Epidermal melanocyte (primary cell): ENCODE results near the gene TMEM225B.
"Not testable (repeated sequence)": the region's sequence is repeated elsewhere in the genome, so short reads cannot be mapped to it uniquely, and the experiment has no call there.

Source experiments
- DNase-seq: peaks from one replicate; pipeline ENCODE4 v3.0.0; 2011; ENCODE audit warnings: low spot score; ENCODE audit not compliant: insufficient read length

Gene TMEM225B

GRCh38 chr7:99597762-99598501 is at the start of gene TMEM225B:
Gene TMEM225B (plus strand): TSS chr7:99598267. CDS start chr7:99604389, 6,122 bp downstream.
- no peak for DNase-seq

GRCh38 chr7:99549545-99549944 is 48.5 kb upstream of the TMEM225B start:
- DNase-seq: not testable (repeated sequence)

- DNase-seq: no peak
Observed at GRCh38 chr7:99551334-99551733, 46.7 kb upstream of the TMEM225B start.

DNA sequence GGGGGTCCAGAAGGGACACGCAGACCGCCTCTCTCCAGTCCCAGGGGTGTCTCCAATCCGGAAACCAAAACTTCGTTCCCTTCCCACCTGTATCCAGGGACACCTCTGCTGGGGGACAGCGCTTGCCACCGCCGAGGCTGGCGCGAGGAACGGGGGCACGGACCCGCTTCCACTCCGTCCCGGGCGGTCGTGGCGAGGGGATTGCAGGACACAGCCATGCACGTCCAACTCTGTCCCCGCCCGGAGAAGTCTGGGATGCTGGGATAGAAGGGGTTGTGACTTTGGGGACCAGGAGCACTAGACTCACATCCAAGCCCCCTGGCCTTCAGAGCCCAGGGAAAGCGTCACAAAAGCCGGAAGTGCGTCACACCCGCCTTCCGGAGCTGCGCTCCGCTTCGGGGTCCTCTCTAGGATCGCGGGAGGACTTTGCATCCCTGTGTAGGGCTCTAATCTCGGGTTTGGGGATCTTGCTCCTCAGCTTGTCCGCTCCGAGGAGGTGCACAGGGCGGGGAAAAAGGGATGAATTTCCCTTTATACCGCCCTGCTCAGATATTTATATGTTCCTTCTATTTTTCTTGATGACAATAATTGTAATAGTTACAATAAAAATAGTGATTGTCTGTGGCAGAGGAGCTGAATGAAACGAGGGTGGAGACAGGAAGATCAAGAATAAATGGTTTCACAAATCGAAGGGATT is 46.2 kb upstream of the TMEM225B start, which contains the start of gene FAM200A:
TSS of gene FAM200A (minus strand) at position 348 of the 697 bp plus-strand sequence. CDS start 3,707 bp downstream, outside the sequence.
- DNase-seq: peak; percentile 98

- DNase-seq: no peak
Observed at GRCh38 chr7:99553039-99553438, 45.0 kb upstream of the TMEM225B start.

GRCh38 chr7:99554939-99555338 is 43.1 kb upstream of the TMEM225B start:
- DNase-seq: no peak

GRCh38 chr7:99557196-99557607 is 40.9 kb upstream of the TMEM225B start:
- DNase-seq: no peak

DNA sequence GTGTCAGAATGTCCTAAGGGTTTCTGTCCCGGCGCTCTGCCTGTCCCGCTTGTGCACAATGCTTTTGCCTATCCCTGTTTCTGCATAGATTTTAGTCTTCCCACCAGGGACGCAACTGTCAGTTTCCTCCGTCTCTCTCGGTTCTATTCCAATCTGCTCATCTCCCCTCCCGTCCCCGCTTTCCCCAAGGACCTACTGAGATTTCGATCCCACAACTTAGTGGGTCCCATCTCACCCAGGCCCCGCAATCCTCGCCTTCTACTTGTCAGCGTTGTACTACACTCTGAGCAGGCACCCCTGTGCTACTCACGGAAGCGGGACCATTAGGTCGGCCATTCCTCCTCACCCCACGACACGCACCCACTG is 40.1 kb upstream of the TMEM225B start:
- DNase-seq: no peak

DNA sequence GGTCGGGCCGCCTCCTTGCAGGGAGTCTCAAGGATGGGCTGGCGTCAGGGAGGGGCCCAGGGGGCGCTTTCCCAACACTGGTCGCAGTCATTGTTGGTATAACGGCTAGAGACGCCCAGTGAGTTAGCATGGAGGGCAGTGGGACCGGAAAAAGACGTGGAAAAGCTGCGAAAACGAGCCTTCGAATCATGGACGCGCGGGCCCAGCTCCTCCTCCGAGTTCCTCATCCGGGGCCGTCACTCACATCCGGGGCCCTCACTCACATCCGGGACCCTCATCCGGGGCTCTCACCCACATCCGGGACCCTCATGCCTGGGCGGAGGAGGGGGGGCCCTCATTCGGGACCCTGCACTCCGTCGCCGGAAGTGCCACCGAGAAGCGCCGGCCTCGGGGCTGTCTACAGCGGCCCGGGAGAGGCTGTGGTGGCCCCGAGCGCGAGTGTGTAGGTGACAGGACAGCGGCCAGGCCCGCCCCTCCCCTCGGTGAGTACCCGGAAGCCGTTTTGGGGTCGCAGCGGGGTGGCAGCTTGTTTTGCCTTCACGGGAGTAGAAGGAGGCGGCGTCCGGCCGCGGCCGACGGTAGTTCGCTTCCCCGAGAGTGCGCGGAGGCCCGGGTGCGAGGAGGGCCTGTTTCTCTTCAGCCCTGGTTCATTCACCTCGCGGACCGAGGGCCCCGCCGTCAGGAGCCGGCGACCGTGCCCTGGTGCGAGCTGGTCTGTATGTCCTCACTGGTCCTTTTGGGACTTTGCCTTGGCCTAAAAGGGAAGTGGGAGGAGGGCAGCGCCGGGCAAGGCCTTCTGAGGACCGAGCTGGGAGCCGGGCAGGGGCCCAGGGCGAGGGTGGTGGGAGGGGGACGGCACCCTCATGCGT is 39.5 kb upstream of the TMEM225B start, which contains the start of gene ZNF655:
TSS of gene ZNF655 (plus strand) at position 337 of the 869 bp plus-strand sequence. CDS start 1,918 bp downstream, outside the sequence.
- DNase-seq: peak; percentile 94

DNA sequence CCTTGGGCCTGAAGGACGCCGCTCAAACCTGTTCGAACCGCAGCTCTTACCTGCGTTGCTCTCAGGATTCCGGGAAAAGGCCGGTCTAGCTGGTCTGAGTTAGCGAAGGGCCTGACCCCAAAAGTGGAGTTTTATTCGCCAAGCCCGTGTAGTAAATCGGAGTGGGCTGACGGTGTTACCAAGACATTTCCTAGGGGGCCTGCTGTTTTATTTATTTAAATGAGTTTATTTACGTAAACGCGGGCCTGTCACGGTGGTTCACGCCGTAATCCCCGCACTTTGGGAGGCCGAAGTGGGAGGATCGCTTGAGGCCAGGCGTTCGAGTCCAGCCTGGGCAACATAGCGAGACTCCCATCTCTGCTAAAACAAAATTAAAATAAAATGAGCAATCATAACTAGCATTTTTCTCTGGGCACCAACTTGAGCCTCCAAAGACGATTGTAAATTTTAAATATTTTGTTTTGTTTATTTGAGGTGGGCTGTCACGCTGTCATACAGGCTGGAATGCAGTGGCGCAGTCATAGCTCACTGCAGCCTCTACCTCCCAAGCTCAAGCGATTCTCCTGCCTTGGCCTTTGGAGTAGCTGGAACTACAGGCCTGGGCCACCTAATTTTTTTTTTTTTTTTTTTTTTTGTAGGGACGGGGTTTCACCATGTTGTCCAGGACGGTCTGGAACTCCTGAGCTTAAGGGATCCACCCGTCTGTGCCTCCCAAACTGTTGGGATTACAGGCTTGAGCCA is 38.7 kb upstream of the TMEM225B start:
- DNase-seq: no peak

DNA sequence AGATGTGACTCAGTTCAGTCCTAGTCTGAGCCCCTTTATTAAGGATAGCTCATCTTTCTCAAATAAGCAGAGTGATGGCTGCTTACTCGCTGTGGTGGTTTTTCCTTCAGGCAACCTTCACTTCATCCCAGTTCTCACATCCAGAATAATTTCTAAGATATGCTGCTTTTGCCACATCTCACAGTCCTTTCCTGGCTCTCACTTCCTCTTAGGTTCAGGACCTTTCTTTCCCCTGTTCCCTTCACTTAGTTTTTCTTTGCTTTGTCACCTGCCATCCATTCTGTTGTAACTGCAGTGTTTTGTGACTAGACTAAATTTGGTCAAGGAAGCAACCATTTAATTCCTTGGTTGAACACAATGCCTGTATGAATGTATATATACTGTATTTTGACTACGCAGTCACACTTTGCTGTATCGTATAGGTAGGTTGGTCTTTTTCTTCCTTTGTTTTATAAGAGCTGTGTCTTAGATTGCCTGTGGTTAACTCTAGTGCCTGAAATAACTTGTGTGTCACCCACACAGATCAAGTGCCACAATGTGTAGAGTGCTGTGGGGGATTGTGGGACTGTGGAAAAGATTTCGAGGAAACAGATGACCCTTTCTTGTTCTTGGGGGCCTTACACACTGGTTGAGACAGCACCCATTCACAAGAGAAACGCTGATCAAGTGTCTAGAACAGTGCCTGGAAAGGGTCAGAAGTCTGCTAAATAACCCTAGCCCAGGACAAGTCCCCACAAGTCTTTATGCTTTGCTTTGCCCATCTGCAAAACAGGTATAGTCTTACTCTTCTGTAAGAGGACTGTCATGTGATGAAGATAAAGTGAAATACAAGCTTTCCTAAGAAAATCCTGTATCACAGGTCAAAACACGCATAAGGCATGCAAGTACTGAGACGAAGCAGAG is 37.0 kb upstream of the TMEM225B start:
- no peak for DNase-seq

DNA sequence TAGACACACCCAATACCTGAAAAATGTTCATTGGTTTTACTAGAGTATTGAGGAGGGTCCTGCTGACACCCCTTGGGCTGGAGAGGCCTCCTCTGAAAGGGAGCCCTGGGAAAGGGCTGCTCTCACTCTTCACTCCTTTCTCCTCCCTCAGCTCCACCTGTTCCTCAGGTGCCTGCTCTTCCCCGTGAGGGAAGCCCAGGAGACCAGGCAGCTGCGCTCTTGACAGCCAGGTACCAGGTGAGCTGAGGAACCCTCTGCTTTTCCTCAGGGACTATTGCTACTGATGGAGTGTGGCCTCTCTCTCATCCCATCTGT is 36.4 kb upstream of the TMEM225B start:
- DNase-seq: no peak

GRCh38 chr7:99562114-99562784 is 35.8 kb upstream of the TMEM225B start:
- no peak for DNase-seq

DNA sequence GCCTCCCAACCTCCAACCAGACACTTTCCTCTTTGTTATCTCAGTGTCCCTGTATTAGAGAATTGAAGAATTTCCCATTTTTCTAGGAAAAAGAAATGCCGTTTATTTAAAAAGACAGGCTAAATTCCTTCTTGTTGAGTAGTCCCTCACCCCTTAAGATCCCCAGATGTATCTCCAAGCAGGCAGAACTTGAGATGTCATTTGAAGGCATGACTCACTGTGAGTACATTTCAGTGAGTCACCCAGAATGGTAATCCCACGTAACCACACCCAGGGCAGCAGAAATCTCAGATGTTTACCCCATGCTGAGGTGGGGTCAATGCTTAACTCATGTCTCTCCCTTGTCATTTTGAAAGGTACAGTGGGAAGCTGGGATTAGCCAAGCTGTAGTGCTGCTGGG is 35.2 kb upstream of the TMEM225B start:
- DNase-seq: peak; percentile 78

DNA sequence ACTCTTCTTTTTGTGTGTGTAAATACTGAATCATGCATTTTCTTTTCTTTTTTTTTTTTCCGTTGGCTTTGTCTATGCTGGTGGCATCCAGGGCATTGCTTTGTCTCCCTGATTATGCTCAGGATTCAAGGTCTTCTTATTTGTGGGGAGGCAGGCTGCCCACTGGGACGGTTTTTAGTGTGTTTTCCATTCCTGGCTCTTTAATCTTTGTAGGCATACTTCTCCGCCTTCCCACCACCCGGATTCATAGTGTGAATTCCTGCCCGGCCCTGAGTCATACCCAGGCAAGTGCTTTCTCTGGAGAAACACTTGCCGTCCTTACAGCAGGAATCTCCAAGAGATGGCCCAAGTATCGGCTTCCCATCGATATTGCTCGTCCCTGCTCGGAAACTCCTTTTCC is 34.4 kb upstream of the TMEM225B start:
- no peak for DNase-seq

GRCh38 chr7:99568770-99569169 is 29.3 kb upstream of the TMEM225B start:
- DNase-seq: not testable (repeated sequence)

- no peak for DNase-seq
Observed at GRCh38 chr7:99571768-99572167, 26.3 kb upstream of the TMEM225B start.

GRCh38 chr7:99573257-99573656 is 24.8 kb upstream of the TMEM225B start:
- no peak for DNase-seq

DNA sequence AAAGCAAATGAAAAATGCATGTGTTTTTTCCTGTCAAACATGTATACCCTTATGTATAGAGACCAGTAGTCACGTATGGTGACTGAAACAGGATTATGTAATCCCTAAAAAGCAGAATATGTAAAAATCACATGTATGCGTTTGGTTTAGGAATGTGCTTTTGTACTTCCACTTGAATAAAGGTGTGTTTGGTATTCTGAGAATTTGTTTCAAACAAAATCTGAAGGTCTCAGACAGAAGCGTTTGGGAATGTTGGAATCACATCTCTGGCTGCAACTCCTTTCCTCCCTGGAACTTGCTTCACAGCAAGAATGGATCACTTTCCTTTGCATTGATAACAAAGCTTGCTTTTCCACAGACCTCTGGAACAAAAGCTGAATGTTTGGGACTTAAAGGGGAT is 21.8 kb upstream of the TMEM225B start:
- no peak for DNase-seq
